GM18858 (cell line): Measurements from ENCODE around the gene TRAF4.
A peak's percentile ranks its signal among the peaks of the same experiment; 100 is the strongest.
"Not testable (repeated sequence)": the region's sequence is repeated elsewhere in the genome, so short reads cannot be mapped to it uniquely, and the experiment has no call there.

Experiments used
- ATAC-seq: cut with Tn5 transposase; IDR thresholded peaks from one replicate; pipeline ENCODE4 v1.9.1; 2021; ENCODE audit not compliant: unreplicated experiment

TRAF4 gene

GRCh38 chr17:28726627-28727491 is 17.0 kb upstream of the TRAF4 start:
- ATAC-seq, result peak; percentile 28

DNA sequence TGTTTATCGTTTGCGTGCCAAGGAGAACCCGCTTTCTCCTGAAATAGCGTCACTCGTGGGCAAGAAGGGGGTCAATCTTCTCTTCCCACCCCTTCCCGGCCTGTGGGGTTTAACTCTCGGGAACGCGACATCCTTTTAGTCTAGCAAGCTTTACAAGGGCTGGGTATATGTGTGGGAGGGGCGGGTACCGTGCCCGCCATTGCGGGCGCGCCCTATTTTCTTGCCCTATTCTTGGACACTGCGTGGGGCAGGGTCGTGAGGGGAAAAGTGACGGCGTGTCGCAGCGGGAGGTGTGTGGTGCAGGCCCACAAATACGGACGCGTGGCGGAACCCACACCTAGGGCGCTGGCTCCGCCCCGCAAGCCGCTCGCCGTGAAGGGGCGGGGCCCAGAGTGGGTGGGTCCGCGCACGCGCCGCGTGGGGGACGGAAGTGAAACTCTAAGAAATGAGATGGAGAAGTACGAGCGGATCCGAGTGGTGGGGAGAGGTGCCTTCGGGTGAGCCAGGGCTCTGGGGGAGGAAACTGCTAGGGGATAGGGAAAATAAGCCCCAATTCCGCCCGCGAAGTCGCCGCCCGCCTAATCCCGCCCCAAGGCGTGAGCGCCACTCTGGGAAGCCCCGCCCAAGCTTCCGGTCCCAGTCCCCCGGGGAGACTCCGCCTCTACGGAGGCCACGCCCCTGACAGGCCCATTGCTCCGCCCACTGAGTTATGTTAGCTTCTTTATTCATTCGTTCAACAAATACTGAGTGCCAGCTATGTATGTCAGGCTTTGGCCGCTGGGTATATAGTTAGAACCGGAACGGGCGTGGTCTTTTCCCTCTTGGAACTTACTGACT is 15.2 kb upstream of the TRAF4 start, which contains the start of gene NEK8:
TSS of gene NEK8 (plus strand) at position 425 of the 837 bp plus-strand sequence. CDS start at position 451, 26 bp downstream.
- ATAC-seq, result peak; percentile 26

DNA sequence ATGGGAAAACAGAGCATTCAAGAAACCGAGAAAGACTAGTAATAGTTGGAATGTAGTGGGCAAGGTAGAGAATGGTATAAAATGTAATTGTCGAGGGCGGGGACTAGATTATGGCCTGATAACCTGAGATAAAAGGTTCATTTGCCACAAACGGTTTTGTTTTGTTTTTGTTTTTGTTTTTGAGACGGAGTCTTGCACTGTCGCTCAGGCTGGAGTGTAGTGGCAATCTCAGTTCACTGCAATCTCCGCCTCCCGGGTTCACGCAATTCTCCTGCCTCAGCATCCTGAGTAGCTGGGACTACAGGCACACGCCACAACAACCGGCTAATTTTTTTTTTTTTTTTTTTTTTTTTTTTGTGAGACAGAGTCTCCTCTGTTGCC is 13.9 kb upstream of the TRAF4 start:
- no peak for ATAC-seq

- no peak for ATAC-seq
Observed at GRCh38 chr17:28733346-28733745, 10.5 kb upstream of the TRAF4 start.

- no peak for ATAC-seq
Observed at GRCh38 chr17:28734712-28735241, 9.0 kb upstream of the TRAF4 start.

DNA sequence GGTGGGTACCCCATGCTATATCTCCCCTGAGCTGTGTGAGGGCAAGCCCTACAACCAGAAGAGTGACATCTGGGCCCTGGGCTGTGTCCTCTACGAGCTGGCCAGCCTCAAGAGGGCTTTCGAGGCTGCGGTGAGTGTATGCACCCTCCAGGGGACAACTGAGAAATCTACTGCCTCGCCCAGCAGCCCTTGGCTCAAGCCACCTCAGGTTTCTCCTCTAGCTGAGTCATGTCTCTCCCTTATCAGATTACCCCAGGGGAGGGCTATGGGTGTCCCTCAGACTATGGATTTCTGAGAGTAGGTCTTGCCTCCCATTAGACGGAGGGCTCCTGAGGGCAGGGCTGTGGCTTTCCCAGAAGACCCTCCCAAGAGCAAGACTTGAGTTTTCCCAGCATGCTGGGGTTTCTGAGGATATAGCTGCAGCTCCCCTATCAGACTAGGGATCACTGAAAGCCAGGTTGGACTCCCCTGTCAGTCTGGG is 8.5 kb upstream of the TRAF4 start:
- ATAC-seq, result no peak

DNA sequence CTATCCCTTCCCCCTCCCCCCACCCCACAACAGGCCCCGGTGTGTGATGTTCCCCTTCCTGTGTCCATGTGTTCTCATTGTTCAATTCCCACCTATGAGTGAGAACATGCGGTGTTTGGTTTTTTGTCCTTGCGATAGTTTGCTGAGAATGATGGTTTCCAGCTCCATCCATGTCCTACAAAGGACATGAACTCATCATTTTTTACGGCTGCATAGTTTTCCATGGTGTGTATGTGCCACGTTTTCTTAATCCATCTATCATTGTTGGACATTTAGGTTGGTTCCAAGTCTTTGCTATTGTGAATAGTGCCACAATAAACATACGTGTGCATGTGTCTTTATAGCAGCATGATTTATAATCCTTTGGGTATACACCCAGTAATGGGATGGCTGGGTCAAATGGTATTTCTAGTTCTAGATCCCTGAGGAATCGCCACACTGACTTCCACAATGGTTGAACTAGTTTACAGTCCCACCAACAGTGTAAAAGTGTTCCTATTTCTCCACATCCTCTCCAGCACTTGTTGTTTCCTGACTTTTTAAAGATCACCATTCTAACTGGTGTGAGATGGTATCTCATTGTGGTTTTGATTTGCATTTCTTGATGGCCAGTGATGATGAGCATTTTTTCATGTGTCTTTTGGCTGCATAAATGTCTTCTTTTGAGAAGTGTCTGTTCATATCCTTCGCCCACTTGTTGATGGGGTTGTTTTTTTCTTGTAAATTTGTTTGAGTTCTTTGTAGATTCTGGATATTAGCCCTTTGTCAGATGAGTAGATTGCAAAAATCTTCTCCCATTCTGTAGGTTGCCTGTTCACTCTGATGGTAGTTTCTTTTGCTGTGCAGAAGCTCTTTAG is 7.7 kb upstream of the TRAF4 start:
- ATAC-seq, result not testable (repeated sequence)

DNA sequence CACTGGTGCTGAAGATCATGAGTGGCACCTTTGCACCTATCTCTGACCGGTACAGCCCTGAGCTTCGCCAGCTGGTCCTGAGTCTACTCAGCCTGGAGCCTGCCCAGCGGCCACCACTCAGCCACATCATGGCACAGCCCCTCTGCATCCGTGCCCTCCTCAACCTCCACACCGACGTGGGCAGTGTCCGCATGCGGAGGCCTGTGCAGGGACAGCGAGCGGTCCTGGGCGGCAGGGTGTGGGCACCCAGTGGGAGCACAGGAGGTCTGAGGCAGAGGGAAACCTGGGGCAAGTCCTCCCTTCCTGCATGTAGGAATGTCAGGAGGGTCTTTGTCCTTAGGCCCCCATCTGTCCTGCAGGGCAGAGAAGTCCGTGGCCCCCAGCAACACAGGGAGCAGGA is 6.5 kb upstream of the TRAF4 start:
- ATAC-seq, result no peak

- peak; percentile 53 for ATAC-seq
Observed at GRCh38 chr17:28737770-28738679, 5.8 kb upstream of the TRAF4 start.

GRCh38 chr17:28738680-28739384 is 5.0 kb upstream of the TRAF4 start:
- no peak for ATAC-seq

DNA sequence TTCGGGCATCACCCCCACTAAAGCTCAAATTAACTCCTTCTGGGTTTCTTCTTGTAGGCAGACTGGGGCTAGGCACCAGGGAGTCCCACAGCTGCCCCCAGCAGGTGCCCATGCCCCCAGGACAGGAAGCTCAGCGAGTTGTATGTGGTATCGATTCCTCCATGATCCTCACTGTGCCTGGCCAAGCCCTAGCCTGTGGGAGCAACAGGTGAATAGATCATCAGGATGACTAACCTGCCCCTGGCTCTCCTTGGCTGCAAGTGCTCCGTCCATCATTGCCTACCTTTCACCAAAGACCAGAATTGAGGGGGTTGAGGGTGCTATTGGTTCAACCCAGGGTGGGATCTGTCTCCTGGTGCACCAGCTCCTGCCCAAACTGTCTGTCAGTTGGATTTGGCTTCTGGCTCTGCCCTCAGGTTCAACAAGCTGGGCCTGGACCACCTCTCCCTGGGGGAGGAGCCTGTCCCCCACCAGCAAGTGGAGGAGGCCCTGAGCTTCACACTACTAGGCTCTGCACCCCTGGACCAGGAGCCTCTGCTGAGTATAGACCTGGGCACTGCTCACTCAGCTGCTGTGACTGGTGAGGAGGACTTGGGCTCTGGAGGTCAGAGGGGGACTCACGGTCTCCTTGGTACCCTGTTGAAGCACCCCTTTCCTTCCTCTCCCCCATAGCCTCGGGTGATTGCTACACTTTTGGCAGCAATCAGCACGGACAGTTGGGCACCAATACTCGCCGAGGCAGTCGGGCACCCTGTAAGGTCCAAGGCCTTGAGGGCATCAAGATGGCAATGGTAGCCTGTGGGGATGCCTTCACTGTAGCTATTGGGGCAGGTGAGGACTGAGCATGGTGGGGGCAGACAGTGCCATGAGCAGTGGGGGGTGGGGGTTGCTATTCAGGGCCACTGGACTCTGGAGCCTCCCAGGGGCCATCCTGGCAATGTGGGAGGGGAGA is 3.1 kb upstream of the TRAF4 start:
- ATAC-seq, result no peak

DNA sequence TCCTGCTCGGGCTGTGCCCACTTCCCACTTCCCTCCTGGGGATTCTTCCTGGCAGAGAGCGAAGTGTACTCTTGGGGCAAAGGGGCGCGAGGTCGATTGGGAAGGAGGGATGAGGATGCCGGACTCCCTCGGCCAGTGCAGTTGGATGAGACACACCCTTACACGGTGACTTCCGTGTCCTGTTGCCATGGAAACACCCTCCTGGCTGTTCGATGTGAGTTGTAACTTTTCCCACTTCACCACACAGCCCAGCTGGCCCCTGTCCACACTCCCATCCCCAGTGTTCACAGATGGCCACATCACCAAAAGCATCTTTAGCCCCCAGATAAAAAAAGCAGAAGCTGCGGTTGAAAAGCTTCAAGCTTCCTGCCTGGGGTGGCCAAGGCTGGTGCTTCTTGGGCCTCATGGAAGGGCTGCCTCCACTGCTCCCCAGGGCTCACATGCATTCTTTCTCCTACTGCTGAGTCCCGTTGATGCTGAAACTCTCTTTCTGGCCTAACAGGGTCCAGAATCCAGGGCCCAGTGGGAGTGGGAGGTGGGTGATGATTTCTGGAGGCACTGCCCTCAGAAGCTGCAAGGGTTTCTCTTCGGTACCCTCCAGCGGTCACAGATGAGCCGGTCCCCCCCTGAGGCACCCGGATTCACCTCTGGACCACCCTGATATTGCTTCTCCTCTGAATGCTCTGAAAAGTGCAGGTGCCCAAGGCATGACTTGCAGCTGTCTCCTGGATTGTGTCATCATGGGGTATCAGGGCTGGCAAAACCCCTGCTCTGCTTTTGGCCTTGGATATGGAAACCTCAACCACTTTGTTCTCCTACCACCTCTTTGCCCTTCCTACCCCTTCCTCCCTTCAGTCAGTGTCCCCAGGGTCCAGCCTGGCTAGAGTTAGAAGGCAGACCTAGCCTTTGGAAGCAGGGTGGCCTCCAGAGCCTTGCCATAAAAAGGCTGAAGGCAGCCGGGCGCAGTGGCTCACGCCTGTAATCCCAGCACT is 2.2 kb upstream of the TRAF4 start:
- no peak for ATAC-seq

- ATAC-seq, result no peak
Observed at GRCh38 chr17:28744104-28744971, 527 bp downstream of the TRAF4 start.

GRCh38 chr17:28744972-28745785 is 1.4 kb downstream of the TRAF4 start:
- ATAC-seq, result no peak
